D721Med (cell line): Measurements from ENCODE around the gene CSRP1.

ENCODE experiments used
- DNase-seq: peaks from one replicate; pipeline ENCODE4 v3.0.0; 2011; ENCODE audit warnings: low spot score; ENCODE audit not compliant: insufficient read length
- FAIRE-seq: peaks from 2 replicates; lab custom pipeline; 2011; peaks lifted over from hg19 to GRCh38; lab: Jason Lieb, UNC
- TF ChIP-seq, protein P1 (sequence below): IDR thresholded peaks from 2 replicates; pipeline ENCODE4 v1.5.1; 2012; ENCODE audit warnings: mild to moderate bottlenecking, control low read depth; ENCODE audit not compliant: insufficient read depth; ENCODE audit errors: missing control alignments

CSRP1 gene

DNA sequence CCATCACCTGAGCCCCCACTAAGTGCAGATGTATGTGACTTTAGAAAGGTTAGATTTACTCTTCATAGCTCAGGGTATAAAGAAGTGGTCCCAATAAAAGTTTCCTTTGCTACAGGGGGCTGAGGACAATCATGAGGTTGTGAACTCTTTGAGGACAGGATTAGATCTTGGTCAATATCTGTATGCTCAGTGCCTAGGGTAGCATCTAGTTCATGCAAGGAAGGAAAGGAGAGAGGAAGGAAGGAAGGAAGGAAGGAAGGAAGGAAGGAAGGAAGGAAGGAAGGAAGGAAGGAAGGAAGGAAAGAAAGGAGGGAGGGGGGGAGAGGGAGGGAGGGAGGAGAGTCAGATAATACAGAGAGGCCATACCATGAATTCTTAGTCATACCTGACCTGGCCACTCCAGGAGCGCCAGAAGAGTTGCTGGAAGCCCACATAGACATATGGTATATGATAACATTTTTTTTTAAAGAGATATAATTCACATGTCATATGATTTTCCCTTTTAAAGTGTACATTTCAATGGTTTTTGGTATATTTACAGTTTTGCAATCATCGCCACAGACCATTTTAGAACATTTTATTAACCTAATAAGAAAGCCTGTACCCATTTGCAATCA is 9.7 kb upstream of the CSRP1 start:
- DNase-seq (no peak), FAIRE-seq (no peak)
- TF ChIP-seq, protein P1, sequence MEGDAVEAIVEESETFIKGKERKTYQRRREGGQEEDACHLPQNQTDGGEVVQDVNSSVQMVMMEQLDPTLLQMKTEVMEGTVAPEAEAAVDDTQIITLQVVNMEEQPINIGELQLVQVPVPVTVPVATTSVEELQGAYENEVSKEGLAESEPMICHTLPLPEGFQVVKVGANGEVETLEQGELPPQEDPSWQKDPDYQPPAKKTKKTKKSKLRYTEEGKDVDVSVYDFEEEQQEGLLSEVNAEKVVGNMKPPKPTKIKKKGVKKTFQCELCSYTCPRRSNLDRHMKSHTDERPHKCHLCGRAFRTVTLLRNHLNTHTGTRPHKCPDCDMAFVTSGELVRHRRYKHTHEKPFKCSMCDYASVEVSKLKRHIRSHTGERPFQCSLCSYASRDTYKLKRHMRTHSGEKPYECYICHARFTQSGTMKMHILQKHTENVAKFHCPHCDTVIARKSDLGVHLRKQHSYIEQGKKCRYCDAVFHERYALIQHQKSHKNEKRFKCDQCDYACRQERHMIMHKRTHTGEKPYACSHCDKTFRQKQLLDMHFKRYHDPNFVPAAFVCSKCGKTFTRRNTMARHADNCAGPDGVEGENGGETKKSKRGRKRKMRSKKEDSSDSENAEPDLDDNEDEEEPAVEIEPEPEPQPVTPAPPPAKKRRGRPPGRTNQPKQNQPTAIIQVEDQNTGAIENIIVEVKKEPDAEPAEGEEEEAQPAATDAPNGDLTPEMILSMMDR = no peak

DNA sequence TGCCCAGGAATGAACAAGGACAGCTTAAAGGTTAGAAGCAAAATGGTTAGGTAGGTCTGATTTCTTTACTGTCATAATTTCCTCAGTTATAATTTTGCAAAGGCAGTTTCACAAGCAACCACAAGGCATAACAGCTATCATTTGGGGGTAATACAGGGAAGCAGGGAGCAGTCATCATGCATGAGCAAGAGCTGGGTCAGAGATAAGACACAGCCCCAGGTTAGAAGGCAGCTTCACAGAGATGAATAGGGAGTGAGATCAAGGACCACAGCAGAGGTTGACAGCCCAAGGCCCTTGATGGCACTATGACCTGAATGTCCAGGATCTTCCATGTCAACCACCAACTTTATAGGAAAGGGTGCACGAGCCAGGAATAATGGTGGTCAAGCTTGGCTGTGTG is 9.0 kb upstream of the CSRP1 start:
- FAIRE-seq = no peak
- TF ChIP-seq, protein P1 = no peak
- DNase-seq = no peak

DNA sequence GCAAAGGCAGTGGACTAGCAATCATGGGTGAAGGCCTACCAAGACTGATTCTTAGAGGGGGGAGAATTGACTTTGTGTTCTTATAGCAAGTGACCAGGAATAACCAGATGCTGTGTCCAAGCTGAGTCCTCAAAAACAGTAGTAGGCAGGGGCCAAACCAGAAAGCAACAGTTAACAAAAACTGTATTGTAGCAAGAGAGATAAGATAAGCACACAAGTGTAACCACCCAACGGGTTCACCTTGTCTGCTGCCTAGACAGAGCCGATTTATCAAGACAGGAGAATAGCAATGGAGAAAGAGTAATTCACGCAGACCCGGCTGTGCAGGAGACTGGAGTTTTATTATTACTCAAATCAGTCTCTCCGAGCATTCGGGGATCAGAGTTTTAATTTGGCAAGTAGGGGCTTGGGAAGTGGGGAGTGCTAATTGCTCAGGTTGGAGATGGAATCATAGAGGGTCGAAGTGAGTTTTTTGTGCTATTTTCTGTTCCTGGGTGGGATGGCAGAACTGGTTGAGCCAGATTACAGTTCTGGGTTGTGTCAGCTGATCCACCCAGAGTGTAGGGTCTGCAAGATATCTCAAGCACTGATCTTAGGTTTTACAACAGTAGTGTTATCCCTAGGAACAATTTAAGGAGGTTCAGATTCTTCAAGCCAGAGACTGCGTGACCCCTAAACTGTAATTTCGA is 8.3 kb upstream of the CSRP1 start:
- FAIRE-seq (no peak), DNase-seq (no peak)
- TF ChIP-seq, protein P1 = no peak

- TF ChIP-seq, protein P1 = no peak
These were observed 7.5 kb upstream of the CSRP1 start for GRCh38 chr1:201514466-201514865.

GRCh38 chr1:201513498-201514243 is 6.7 kb upstream of the CSRP1 start:
- FAIRE-seq = no peak
- TF ChIP-seq, protein P1 = no peak
- DNase-seq = no peak

More at GRCh38 chr1:201514466-201514865, 7.5 kb upstream of the CSRP1 start:
- no peak for DNase-seq
- FAIRE-seq = no peak

DNA sequence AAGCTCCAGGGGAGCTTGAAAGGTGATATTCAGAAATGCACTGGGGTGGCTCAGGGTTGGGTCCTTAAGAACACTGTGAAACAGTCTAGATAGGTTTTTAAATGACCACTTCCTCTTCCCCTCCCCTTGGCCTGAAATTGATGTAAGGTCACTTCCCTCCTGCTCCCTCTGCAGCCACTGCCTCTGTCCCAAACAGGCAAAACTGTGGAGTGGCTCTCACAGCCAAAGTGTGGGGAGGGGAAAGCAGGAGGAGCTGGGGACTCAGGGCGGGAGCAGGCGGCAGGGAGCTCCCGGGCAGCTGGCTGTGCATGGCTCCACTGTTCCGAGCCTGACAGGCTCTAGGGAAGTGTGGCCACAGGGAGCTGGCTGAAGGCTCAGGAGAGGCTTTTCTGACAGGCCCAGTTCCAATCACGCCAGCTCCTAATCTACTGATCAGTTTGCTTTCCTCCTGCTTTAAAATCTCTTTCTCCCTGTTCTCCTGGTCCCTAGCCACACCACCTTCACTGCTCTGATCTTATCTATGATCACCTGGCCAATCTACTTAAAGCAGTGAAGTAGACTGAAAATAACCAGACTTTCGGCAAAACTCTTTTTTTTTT is 5.1 kb upstream of the CSRP1 start:
- DNase-seq (no peak), FAIRE-seq (no peak)
- TF ChIP-seq, protein P1 = no peak
